ENCODE results near the gene TMEM131L. TPM values are rescaled to one million over a fixed set of nuclear protein-coding genes. Genes with fewer than 3 reads are reported as not detected.
"Not testable (repeated sequence)": the region's sequence is repeated elsewhere in the genome, so short reads cannot be mapped to it uniquely, and the experiment has no call there.

Gene TMEM131L
- total RNA-seq, 3 donors from 2014 or later: 18.7 to 22.0 (median 19.5) TPM

GRCh38 chr4:153465615-153466080 lies 512 bp upstream of the TMEM131L start:
- no peaks in the 10 kb centered on the region for H3K27me3 ChIP-seq
- no peaks in the 10 kb centered on the region for H3K9me3 ChIP-seq
- intact Hi-C loops (cut with DNase I; ENCODE audit: low total_unique reads): loop anchor here (10.0 kb wide), 1 partner anchor 109 kb away; no protein-coding TSS in a partner anchor
- TF ChIP-seq, protein P1, sequence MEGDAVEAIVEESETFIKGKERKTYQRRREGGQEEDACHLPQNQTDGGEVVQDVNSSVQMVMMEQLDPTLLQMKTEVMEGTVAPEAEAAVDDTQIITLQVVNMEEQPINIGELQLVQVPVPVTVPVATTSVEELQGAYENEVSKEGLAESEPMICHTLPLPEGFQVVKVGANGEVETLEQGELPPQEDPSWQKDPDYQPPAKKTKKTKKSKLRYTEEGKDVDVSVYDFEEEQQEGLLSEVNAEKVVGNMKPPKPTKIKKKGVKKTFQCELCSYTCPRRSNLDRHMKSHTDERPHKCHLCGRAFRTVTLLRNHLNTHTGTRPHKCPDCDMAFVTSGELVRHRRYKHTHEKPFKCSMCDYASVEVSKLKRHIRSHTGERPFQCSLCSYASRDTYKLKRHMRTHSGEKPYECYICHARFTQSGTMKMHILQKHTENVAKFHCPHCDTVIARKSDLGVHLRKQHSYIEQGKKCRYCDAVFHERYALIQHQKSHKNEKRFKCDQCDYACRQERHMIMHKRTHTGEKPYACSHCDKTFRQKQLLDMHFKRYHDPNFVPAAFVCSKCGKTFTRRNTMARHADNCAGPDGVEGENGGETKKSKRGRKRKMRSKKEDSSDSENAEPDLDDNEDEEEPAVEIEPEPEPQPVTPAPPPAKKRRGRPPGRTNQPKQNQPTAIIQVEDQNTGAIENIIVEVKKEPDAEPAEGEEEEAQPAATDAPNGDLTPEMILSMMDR (IDR thresholded peaks at IDR 0.05): peak in 1 of 3 donors; percentile 37
- no peak for TF ChIP-seq POLR2A (IDR thresholded peaks at IDR 0.05)
- no peaks in the 10 kb centered on the region for H3K36me3 ChIP-seq
- H3K4me3 ChIP-seq: peak overlapping the region; percentile 72 to 90 (median 87)
- peak in 1 of 2 donors; percentile 45 for DNase-seq (ENCODE audit: low spot score in 2 of 2)
- peak overlapping the region; percentile 68 to 85 for H3K27ac ChIP-seq
- peaks cover 0 to 4% of the 10 kb centered on the region in 2 donors for H3K4me1 ChIP-seq

GRCh38 chr4:153466949-153467896 lies 1.1 kb downstream of the TMEM131L start:
- peak; percentile 51 to 65 for DNase-seq (ENCODE audit: low spot score in 2 of 2)
- H3K36me3 ChIP-seq: no peaks in the 10 kb centered on the region
- H3K27ac ChIP-seq: peak overlapping the region; percentile 65 to 85
- no peaks in the 10 kb centered on the region for H3K9me3 ChIP-seq
- intact Hi-C loops (cut with DNase I; ENCODE audit: low total_unique reads): loop anchor here (10.0 kb wide), 1 partner anchor 108 kb away; no protein-coding TSS in a partner anchor
- H3K4me3 ChIP-seq: peak overlapping the region; percentile 72 to 90 (median 87)
- TF ChIP-seq POLR2AphosphoS5 (IDR thresholded peaks at IDR 0.05): no peak
- TF ChIP-seq, protein P1 (IDR thresholded peaks at IDR 0.05): no peak
- TF ChIP-seq POLR2A (IDR thresholded peaks at IDR 0.05): no peak
- H3K27me3 ChIP-seq: no peaks in the 10 kb centered on the region
- H3K4me1 ChIP-seq: peaks cover 0 to 4% of the 10 kb centered on the region in 2 donors

DNA sequence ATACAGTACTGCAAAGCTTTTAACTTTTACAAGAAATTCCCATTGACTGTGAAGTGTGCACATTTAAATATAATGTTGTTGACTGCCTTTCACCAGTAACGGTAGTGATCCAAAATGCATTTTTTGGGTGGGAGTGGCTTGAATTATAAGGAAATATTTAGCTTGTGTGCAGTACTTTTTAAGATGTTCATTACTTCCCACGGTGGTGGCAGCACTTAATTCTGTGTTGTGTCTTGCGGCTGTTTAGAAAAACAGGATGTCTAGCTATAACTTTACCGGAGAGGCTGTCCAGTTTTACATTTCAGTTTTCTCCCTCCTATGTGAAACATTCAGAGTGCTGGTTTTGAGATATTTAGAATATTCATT lies 1.7 kb downstream of the TMEM131L start:
- Histone ChIP-seq H3K4me1 (peaks cover 0 to 4% of the 10 kb centered on the region in 2 donors), H3K27ac (no peak overlapping the region), H3K27me3 (no peaks in the 10 kb centered on the region), H3K36me3 (no peaks in the 10 kb centered on the region), H3K4me3 (peak overlapping the region; percentile 72 to 90 (median 87)), H3K9me3 (no peaks in the 10 kb centered on the region)
- TF ChIP-seq, protein P1 (IDR thresholded peaks at IDR 0.05): no peak
- TF ChIP-seq POLR2A (IDR thresholded peaks at IDR 0.05): no peak
- TF ChIP-seq POLR2AphosphoS5 (IDR thresholded peaks at IDR 0.05): no peak
- DNase-seq (ENCODE audit: low spot score in 2 of 2): no peak
- intact Hi-C loops (cut with DNase I; ENCODE audit: low total_unique reads): loop anchor here (10.0 kb wide), 1 partner anchor 107 kb away; no protein-coding TSS in a partner anchor

DNA sequence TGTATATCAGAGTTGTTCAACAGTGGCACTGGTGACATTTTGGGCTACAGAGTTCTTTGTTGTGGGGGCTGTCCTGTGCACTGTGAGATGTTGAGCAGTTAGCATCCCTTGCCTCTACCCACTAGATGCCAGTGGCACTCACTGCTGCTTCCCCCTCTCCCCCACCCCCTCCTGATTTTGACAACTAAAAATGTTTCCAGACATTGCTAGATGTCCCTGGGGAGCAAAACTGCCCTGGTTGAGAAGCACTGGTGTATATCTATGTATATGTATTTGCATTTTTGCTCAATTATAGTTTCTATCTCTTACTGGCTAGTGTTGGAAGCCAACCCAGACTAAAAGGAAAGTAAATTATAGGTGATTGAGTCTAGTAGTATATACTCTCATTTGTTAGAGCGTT lies 2.4 kb downstream of the TMEM131L start:
- Histone ChIP-seq H3K4me1 (peaks cover 0 to 4% of the 10 kb centered on the region in 2 donors), H3K9me3 (no peaks in the 10 kb centered on the region), H3K27ac (no peak overlapping the region), H3K4me3 (peak overlapping the region in 2 of 3 donors; percentile 20 to 72), H3K36me3 (no peaks in the 10 kb centered on the region), H3K27me3 (no peaks in the 10 kb centered on the region)
- TF ChIP-seq, protein P1 (IDR thresholded peaks at IDR 0.05): no peak
- TF ChIP-seq POLR2AphosphoS5 (IDR thresholded peaks at IDR 0.05): no peak
- no peak for TF ChIP-seq POLR2A (IDR thresholded peaks at IDR 0.05)
- intact Hi-C loops (cut with DNase I; ENCODE audit: low total_unique reads): loop anchor here (10.0 kb wide), 1 partner anchor 106 kb away; no protein-coding TSS in a partner anchor
- DNase-seq (ENCODE audit: low spot score in 2 of 2): no peak

GRCh38 chr4:153469031-153469430 lies 2.9 kb downstream of the TMEM131L start:
- intact Hi-C loops (cut with DNase I; ENCODE audit: low total_unique reads): loop anchor here (10.0 kb wide), 1 partner anchor 106 kb away; no protein-coding TSS in a partner anchor
- H3K9me3 ChIP-seq: no peaks in the 10 kb centered on the region
- no peaks in the 10 kb centered on the region for H3K27me3 ChIP-seq
- TF ChIP-seq, protein P1 (IDR thresholded peaks at IDR 0.05): no peak
- TF ChIP-seq POLR2A (IDR thresholded peaks at IDR 0.05) (no peak), POLR2AphosphoS5 (IDR thresholded peaks at IDR 0.05) (no peak)
- H3K36me3 ChIP-seq: no peaks in the 10 kb centered on the region
- DNase-seq (ENCODE audit: low spot score in 2 of 2): no peak
- no peak overlapping the region for H3K27ac ChIP-seq
- peak overlapping the region in 2 of 3 donors; percentile 20 to 72 for H3K4me3 ChIP-seq
- peaks cover 0 to 4% of the 10 kb centered on the region in 2 donors for H3K4me1 ChIP-seq

DNA sequence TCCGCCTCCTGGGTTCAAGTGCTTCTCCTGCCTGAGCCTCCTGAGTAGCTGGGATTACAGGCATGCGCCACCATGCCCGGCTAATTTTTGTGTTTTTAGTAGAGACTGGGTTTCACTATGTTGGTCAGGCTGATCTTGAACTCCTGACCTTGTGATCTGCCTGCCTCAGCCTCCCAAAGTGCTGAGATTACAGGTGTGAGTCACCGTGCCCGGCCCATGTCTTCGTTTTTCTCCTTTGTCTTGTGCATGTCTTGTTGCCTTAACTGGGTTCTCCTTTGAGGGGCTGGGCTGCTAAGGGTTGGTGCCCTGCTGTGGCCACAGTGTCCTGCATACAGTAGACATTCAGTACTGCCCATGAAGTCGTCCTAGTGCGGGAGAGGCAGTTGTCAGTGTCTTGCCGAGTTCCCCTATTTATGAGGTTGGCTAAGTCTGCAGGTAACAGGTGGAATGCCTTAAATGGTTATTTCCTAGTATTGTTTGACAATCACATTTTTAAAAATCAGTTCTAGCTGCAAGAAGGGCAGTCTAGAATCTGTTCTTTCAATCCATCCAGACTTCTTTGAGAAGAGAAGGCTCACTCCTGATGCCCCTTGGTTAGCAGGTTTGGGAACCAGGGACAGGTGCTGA lies 5.0 kb downstream of the TMEM131L start:
- H3K36me3 ChIP-seq; H3K4me3 ChIP-seq; intact Hi-C loops (cut with DNase I; ENCODE audit: low total_unique reads); H3K27me3 ChIP-seq; H3K4me1 ChIP-seq; H3K27ac ChIP-seq; DNase-seq (ENCODE audit: low spot score in 2 of 2); H3K9me3 ChIP-seq: not testable (repeated sequence)
